Vagina (tissue), 2 donors: ENCODE results near the gene SLC9B1. TPM values are rescaled to one million over a fixed set of nuclear protein-coding genes. Genes with fewer than 3 reads are reported as not detected.

Source experiments
- DNase-seq, 2 donors: peaks; one replicate each; pipeline ENCODE4 v3.0.0-alpha.2; 2017; ENCODE audit errors: extremely low spot score in 2 of 2
- H3K27ac ChIP-seq: fragments of 200-600 bp; sonication (generic); one replicate; pipeline ENCODE4 v1.5.1; 2019
- H3K27me3 ChIP-seq: fragments of 200-600 bp; sonication (generic); one replicate; pipeline ENCODE4 v1.5.1; 2019
- H3K36me3 ChIP-seq, 2 donors: fragments of 200-600 bp; sonication (generic); one replicate each; pipeline ENCODE4 v1.5.1; 2017 to 2019
- H3K4me1 ChIP-seq: fragments of 200-600 bp; sonication (generic); one replicate; pipeline ENCODE4 v1.5.1; 2019
- H3K4me3 ChIP-seq, 2 donors: fragments of 200-600 bp; sonication (generic); 1 replicate in 1 of 2; 2 replicates in 1 of 2; pipeline ENCODE4 v1.5.1; 2016 to 2019
- H3K9me3 ChIP-seq: fragments of 200-600 bp; sonication (generic); one replicate; pipeline ENCODE4 v1.5.1; 2019
- CTCF ChIP-seq, 3 experiments: fragments of 450-650 bp in 2 of 3; fragments of 200-600 bp in 1 of 3; sonication (generic) in 1 of 3; IDR thresholded peaks; one replicate each; pipeline ENCODE4 v1.5.1; 2017 to 2019; ENCODE audit warnings: antibody characterized with exemption in 3 of 3, mild to moderate bottlenecking in 2 of 3, moderate library complexity in 2 of 3
- POLR2A ChIP-seq, 2 donors: fragments of 450-650 bp; IDR thresholded peaks; one replicate each; pipeline ENCODE4 v1.6.1; 2017; ENCODE audit warnings: antibody characterized with exemption in 2 of 2, mild to moderate bottlenecking in 2 of 2, moderate library complexity in 2 of 2
- POLR2AphosphoS5 ChIP-seq, 2 donors: sonication (generic); formaldehyde crosslinking; IDR thresholded peaks; one replicate each; pipeline ENCODE4 v1.9.0; 2017; ENCODE audit warnings: antibody characterized with exemption in 2 of 2, mild to moderate bottlenecking in 2 of 2, low read depth in 1 of 2; ENCODE audit not compliant: insufficient read depth in 1 of 2
- intact Hi-C: fragments of 100-400 bp; cut with DNase I; formaldehyde crosslinking; loops from one replicate; pipeline ENCODE4 v1.15.1; 2023
- total RNA-seq: library from RNA; depleted of rRNA; stranded (reverse); fragments of >200 nt; gene quantifications from one replicate; pipeline ENCODE4 v1.2.3, GENCODE V29; 2016

SLC9B1 gene
- total RNA-seq, 1 donor from 2014 or later, result not detected

GRCh38 chr4:103011378-103012025 lies 8.0 kb downstream of the SLC9B1 start:
- H3K27me3 ChIP-seq, result no peaks in the 10 kb centered on the region
- H3K9me3 ChIP-seq, result no peaks in the 10 kb centered on the region
- TF ChIP-seq POLR2A (IDR thresholded peaks at IDR 0.05), result no peak
- TF ChIP-seq POLR2AphosphoS5 (IDR thresholded peaks at IDR 0.05; ENCODE audit: insufficient read depth in 1 of 2, low read depth in 1 of 2), result no peak
- TF ChIP-seq CTCF (IDR thresholded peaks at IDR 0.05), result no peak
- H3K4me1 ChIP-seq, result peaks cover 14% of the 10 kb centered on the region
- H3K4me3 ChIP-seq, result no peak overlapping the region
- peak overlapping the region; percentile 15 for H3K27ac ChIP-seq
- DNase-seq, result no peak
- intact Hi-C loops, result loop anchor here (10.0 kb wide), 1 partner anchor 387 kb away; no protein-coding TSS in a partner anchor
- no peaks in the 10 kb centered on the region for H3K36me3 ChIP-seq

- TF ChIP-seq CTCF (IDR thresholded peaks at IDR 0.05) (no peak), POLR2AphosphoS5 (IDR thresholded peaks at IDR 0.05; ENCODE audit: insufficient read depth in 1 of 2, low read depth in 1 of 2) (no peak), POLR2A (IDR thresholded peaks at IDR 0.05) (no peak)
- no peak overlapping the region for H3K4me3 ChIP-seq
- H3K4me1 ChIP-seq, result peaks cover 14% of the 10 kb centered on the region
- no peak for DNase-seq
- intact Hi-C loops, result loop anchor here (10.0 kb wide), 1 partner anchor 386 kb away; no protein-coding TSS in a partner anchor
- no peaks in the 10 kb centered on the region for H3K9me3 ChIP-seq
- H3K27me3 ChIP-seq, result no peaks in the 10 kb centered on the region
- no peak overlapping the region for H3K27ac ChIP-seq
- H3K36me3 ChIP-seq, result no peaks in the 10 kb centered on the region
These were observed 8.7 kb downstream of the SLC9B1 start for GRCh38 chr4:103010804-103011203.

- no peak for DNase-seq
- TF ChIP-seq POLR2AphosphoS5 (IDR thresholded peaks at IDR 0.05; ENCODE audit: insufficient read depth in 1 of 2, low read depth in 1 of 2) (no peak), CTCF (IDR thresholded peaks at IDR 0.05) (peak; percentile 33 to 63 (median 42)), POLR2A (IDR thresholded peaks at IDR 0.05) (no peak)
These were observed 10.4 kb downstream of the SLC9B1 start for GRCh38 chr4:103008875-103009729.

GRCh38 chr4:103002551-103002950 lies 17.0 kb downstream of the SLC9B1 start:
- no peak for TF ChIP-seq CTCF (IDR thresholded peaks at IDR 0.05)
- TF ChIP-seq POLR2A (IDR thresholded peaks at IDR 0.05), result no peak
- TF ChIP-seq POLR2AphosphoS5 (IDR thresholded peaks at IDR 0.05; ENCODE audit: insufficient read depth in 1 of 2, low read depth in 1 of 2), result no peak
- no peaks in the 10 kb centered on the region for H3K4me1 ChIP-seq
- H3K27ac ChIP-seq, result no peak overlapping the region
- no peaks in the 10 kb centered on the region for H3K27me3 ChIP-seq
- no peaks in the 10 kb centered on the region for H3K9me3 ChIP-seq
- H3K36me3 ChIP-seq, result no peaks in the 10 kb centered on the region
- intact Hi-C loops, result loop anchor here (10.0 kb wide), 1 partner anchor 548 kb away; no protein-coding TSS in a partner anchor
- no peak overlapping the region for H3K4me3 ChIP-seq
- DNase-seq, result no peak

More at GRCh38 chr4:103008875-103009729, 10.4 kb downstream of the SLC9B1 start:
- Histone ChIP-seq H3K27ac (no peak overlapping the region), H3K9me3 (no peaks in the 10 kb centered on the region), H3K36me3 (no peaks in the 10 kb centered on the region), H3K27me3 (no peaks in the 10 kb centered on the region), H3K4me3 (no peak overlapping the region), H3K4me1 (peaks cover 14% of the 10 kb centered on the region)
- intact Hi-C loops, result loop anchor here (10.0 kb wide), 1 partner anchor 554 kb away; no protein-coding TSS in a partner anchor
